ENCODE results near the gene EDAR. TPM values are rescaled to one million over a fixed set of nuclear protein-coding genes. Genes with fewer than 3 reads are reported as not detected.

The EDAR gene
- total and polyA plus RNA-seq, 4 donors, result not detected

DNA sequence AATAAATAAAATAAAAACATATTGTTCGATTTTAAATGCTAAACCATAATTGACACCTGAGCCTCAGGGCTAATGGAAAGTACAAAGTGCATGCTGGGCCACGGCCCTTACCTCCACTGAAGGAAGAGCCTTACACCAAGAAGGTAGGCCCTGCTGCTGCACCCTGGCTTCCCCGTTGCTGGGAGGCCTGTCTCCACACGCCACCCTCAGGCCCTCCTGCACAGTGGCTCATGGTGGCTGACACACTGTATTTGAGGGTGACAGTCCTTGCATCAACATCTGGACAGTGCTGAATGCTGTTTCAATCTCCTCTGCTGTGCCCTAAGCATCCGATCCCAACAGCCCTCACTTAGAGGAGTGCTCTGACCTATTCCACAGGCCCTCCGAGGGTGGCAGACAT is 39.3 kb upstream of the EDAR start:
- H3K9me3 ChIP-seq (ENCODE audit: control insufficient read depth, low read length), result no peaks in the 10 kb centered on the region
- H3K4me1 ChIP-seq (ENCODE audit: control insufficient read depth in 1 of 2, insufficient read depth in 2 of 2, low read length in 2 of 2), result no peaks in the 10 kb centered on the region
- 96 to 99% methylated on average over 6 of the region's 6 CpGs for WGBS, 2 donors
- intact Hi-C loops (cut with DNase I), result no loop called here
- no peak overlapping the region for H3K4me3 ChIP-seq (ENCODE audit: low read length in 2 of 2)
- H3K27me3 ChIP-seq (ENCODE audit: control insufficient read depth in 1 of 2, insufficient read depth in 2 of 2, low read length in 1 of 2), result no peaks in the 10 kb centered on the region
- ATAC-seq (ENCODE audit: low FRiP score) (no peak), DNase-seq (no peak)
- no peaks in the 10 kb centered on the region for H3K36me3 ChIP-seq (ENCODE audit: control insufficient read depth in 1 of 2, insufficient read depth in 2 of 2, low read length in 1 of 2)
- H3K27ac ChIP-seq (ENCODE audit: low read depth in 1 of 2, low read length in 2 of 2), result no peak overlapping the region

DNA sequence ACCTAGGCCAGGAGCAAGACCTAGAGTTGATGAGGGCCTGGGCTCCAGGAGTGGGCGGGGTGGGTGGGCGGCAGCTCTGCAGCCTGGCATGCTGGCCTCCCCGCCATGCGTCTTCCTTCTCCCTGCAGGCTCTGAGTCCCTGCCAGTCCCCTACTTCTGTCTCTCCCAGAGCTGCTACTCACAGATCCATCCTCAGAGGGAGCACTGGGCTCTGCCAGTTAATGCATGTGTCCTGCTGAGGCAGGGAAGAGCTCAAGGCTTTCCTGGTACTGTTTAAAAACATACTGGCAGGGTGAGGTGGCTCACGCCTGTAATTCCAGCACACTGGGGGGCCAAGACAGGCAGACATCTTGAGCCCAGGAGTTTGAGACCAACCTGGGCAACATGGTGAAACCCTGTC is 38.7 kb upstream of the EDAR start:
- ATAC-seq (ENCODE audit: low FRiP score), result no peak

DNA sequence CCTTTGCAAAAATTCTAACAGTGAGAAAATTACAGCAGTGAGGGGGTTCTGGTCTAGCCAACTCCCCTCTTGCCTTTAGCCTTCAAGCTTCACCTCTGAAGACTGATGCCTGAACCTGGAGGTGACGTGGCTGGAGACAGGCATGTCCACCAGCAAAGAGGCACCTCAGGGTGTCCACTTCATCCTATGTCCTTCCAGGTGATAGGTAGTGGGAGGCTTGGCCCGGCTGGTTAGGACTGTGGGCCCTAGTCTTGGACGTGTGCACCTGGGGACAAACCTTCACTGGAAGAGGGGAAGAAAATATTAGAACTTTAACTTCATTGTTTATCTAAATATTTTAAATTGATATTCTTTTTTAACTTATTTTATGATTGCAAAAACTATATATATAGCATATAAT is 35.5 kb upstream of the EDAR start:
- no peak for ATAC-seq (ENCODE audit: low FRiP score)
- H3K9me3 ChIP-seq (ENCODE audit: control insufficient read depth, low read length), result no peaks in the 10 kb centered on the region
- WGBS, 2 donors, result 91 to 92% methylated on average over 3 of the region's 3 CpGs
- H3K36me3 ChIP-seq (ENCODE audit: control insufficient read depth in 1 of 2, insufficient read depth in 2 of 2, low read length in 1 of 2), result no peaks in the 10 kb centered on the region
- H3K4me3 ChIP-seq (ENCODE audit: low read length in 2 of 2), result no peak overlapping the region
- intact Hi-C loops (cut with DNase I), result no loop called here
- H3K27ac ChIP-seq (ENCODE audit: low read depth in 1 of 2, low read length in 2 of 2), result no peak overlapping the region
- H3K27me3 ChIP-seq (ENCODE audit: control insufficient read depth in 1 of 2, insufficient read depth in 2 of 2, low read length in 1 of 2), result no peaks in the 10 kb centered on the region
- DNase-seq, result no peak
- no peaks in the 10 kb centered on the region for H3K4me1 ChIP-seq (ENCODE audit: control insufficient read depth in 1 of 2, insufficient read depth in 2 of 2, low read length in 2 of 2)

More for the DNA sequence above, 38.7 kb upstream of the EDAR start:
- no peaks in the 10 kb centered on the region for H3K36me3 ChIP-seq (ENCODE audit: control insufficient read depth in 1 of 2, insufficient read depth in 2 of 2, low read length in 1 of 2)
- no peaks in the 10 kb centered on the region for H3K9me3 ChIP-seq (ENCODE audit: control insufficient read depth, low read length)
- no peak overlapping the region for H3K4me3 ChIP-seq (ENCODE audit: low read length in 2 of 2)
- H3K4me1 ChIP-seq (ENCODE audit: control insufficient read depth in 1 of 2, insufficient read depth in 2 of 2, low read length in 2 of 2), result no peaks in the 10 kb centered on the region
- no peak overlapping the region for H3K27ac ChIP-seq (ENCODE audit: low read depth in 1 of 2, low read length in 2 of 2)
- DNase-seq, result no peak
- WGBS, 2 donors, result 97 to 100% methylated on average over 5 of the region's 5 CpGs
- H3K27me3 ChIP-seq (ENCODE audit: control insufficient read depth in 1 of 2, insufficient read depth in 2 of 2, low read length in 1 of 2), result no peaks in the 10 kb centered on the region
- intact Hi-C loops (cut with DNase I), result no loop called here

DNA sequence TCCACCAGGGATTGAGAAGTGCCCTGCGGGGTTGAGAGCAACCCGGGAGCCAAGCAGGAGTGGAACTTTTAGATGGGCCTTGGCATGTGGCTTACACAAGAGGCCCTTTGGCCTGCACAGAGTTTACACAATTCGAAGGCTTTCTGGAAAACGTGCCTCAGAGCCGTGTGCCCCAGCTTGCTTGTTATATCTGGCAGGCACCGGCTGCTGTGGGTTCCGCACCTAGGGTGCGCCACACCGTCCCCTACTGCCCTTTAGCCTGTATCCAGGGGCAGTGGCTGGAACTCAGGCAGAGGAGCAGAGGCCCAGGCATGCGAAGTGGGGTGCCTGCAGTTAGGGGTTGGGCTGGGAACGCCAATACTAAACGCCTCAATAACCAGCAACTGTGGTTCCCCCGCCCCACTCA is 32.9 kb upstream of the EDAR start:
- ATAC-seq (ENCODE audit: low FRiP score) (no peak), DNase-seq (no peak)
- Histone ChIP-seq H3K27me3 (ENCODE audit: control insufficient read depth in 1 of 2, insufficient read depth in 2 of 2, low read length in 1 of 2) (no peaks in the 10 kb centered on the region), H3K4me1 (ENCODE audit: control insufficient read depth in 1 of 2, insufficient read depth in 2 of 2, low read length in 2 of 2) (no peaks in the 10 kb centered on the region), H3K27ac (ENCODE audit: low read depth in 1 of 2, low read length in 2 of 2) (no peak overlapping the region), H3K4me3 (ENCODE audit: low read length in 2 of 2) (no peak overlapping the region), H3K36me3 (ENCODE audit: control insufficient read depth in 1 of 2, insufficient read depth in 2 of 2, low read length in 1 of 2) (no peaks in the 10 kb centered on the region), H3K9me3 (ENCODE audit: control insufficient read depth, low read length) (no peaks in the 10 kb centered on the region)
- WGBS, 2 donors, result 59 to 68% methylated on average over 13 of the region's 13 CpGs
- intact Hi-C loops (cut with DNase I), result no loop called here

DNA sequence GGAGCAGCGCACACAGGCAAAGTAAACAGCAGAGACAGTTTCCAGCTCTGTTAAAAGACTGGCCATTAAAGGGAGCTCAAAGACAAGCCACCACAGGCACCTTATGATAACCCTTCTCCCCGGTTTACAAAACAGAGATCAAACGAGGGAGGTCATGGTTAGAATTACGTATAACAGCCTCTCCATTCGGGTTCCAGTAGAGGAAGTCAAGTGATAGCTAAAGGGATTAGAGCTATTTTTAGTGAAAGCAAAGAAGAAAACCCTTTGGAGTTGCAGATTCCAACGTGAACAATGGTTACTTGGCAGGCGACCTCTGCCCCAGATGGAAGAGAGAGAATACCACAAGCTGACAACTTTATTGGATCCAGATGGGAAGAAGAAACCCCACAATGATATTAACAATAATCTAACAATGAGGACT is 31.2 kb upstream of the EDAR start:
- Histone ChIP-seq H3K9me3 (ENCODE audit: control insufficient read depth, low read length) (no peaks in the 10 kb centered on the region), H3K4me3 (ENCODE audit: low read length in 2 of 2) (no peak overlapping the region), H3K4me1 (ENCODE audit: control insufficient read depth in 1 of 2, insufficient read depth in 2 of 2, low read length in 2 of 2) (no peaks in the 10 kb centered on the region), H3K27me3 (ENCODE audit: control insufficient read depth in 1 of 2, insufficient read depth in 2 of 2, low read length in 1 of 2) (no peaks in the 10 kb centered on the region), H3K36me3 (ENCODE audit: control insufficient read depth in 1 of 2, insufficient read depth in 2 of 2, low read length in 1 of 2) (no peaks in the 10 kb centered on the region), H3K27ac (ENCODE audit: low read depth in 1 of 2, low read length in 2 of 2) (no peak overlapping the region)
- intact Hi-C loops (cut with DNase I), result no loop called here
- ATAC-seq (ENCODE audit: low FRiP score) (no peak), DNase-seq (no peak)
- WGBS, 2 donors, result 35 to 42% methylated on average over 7 of the region's 7 CpGs

DNA sequence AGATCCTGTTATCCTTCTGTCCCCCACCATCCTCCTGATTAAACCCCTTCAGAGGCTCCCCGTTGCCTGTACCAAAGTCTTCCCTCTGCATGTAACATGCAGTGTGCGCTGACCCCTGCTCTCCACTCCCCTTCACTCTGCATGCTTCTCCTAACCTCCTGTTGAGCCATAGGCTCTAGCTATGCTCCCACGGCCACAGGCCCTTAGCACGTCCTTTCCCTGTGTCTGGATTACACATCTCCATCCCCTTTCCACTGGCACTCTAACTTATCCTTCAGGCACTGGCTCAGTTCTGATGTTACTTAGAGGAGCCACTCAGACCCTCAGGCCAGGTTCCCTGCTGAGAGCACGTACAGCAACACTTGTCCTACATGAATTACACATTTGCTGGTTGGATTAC is 29.4 kb upstream of the EDAR start:
- no peaks in the 10 kb centered on the region for H3K4me1 ChIP-seq (ENCODE audit: control insufficient read depth in 1 of 2, insufficient read depth in 2 of 2, low read length in 2 of 2)
- DNase-seq, result no peak
- H3K27me3 ChIP-seq (ENCODE audit: control insufficient read depth in 1 of 2, insufficient read depth in 2 of 2, low read length in 1 of 2), result no peaks in the 10 kb centered on the region
- no peak overlapping the region for H3K4me3 ChIP-seq (ENCODE audit: low read length in 2 of 2)
- no peaks in the 10 kb centered on the region for H3K36me3 ChIP-seq (ENCODE audit: control insufficient read depth in 1 of 2, insufficient read depth in 2 of 2, low read length in 1 of 2)
- 93 to 95% methylated on average over 5 of the region's 5 CpGs for WGBS, 2 donors
- no peak overlapping the region for H3K27ac ChIP-seq (ENCODE audit: low read depth in 1 of 2, low read length in 2 of 2)
- no peaks in the 10 kb centered on the region for H3K9me3 ChIP-seq (ENCODE audit: control insufficient read depth, low read length)
- no peak for ATAC-seq (ENCODE audit: low FRiP score)
- intact Hi-C loops (cut with DNase I), result no loop called here

DNA sequence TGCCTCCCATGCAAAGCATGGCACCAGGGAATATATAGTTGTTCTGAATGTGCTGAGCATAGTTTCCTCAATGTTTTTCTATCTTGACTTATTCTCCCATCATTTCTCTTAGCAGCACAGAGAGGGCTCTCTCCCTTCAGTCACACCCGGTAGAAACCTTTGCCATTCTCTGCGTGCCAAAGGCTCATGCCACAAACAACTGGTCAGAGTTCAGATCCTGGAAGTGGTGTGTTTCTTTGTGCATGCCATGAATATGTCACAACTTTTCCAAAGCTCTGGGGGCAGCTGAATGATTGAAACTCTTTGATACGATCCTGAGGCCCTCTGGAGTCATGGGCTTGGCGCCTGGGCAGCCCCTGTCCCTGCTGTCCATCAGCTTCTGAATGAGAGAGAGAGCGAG is 28.0 kb upstream of the EDAR start:
- H3K27ac ChIP-seq (ENCODE audit: low read depth in 1 of 2, low read length in 2 of 2), result no peak overlapping the region
- intact Hi-C loops (cut with DNase I), result no loop called here
- ATAC-seq (ENCODE audit: low FRiP score) (no peak), DNase-seq (no peak)
- no peaks in the 10 kb centered on the region for H3K9me3 ChIP-seq (ENCODE audit: control insufficient read depth, low read length)
- H3K27me3 ChIP-seq (ENCODE audit: control insufficient read depth in 1 of 2, insufficient read depth in 2 of 2, low read length in 1 of 2), result peaks cover 0 to 1% of the 10 kb centered on the region in 2 donors
- H3K36me3 ChIP-seq (ENCODE audit: control insufficient read depth in 1 of 2, insufficient read depth in 2 of 2, low read length in 1 of 2), result no peaks in the 10 kb centered on the region
- no peak overlapping the region for H3K4me3 ChIP-seq (ENCODE audit: low read length in 2 of 2)
- 60 to 64% methylated on average over 5 of the region's 5 CpGs for WGBS, 2 donors
- no peaks in the 10 kb centered on the region for H3K4me1 ChIP-seq (ENCODE audit: control insufficient read depth in 1 of 2, insufficient read depth in 2 of 2, low read length in 2 of 2)

DNA sequence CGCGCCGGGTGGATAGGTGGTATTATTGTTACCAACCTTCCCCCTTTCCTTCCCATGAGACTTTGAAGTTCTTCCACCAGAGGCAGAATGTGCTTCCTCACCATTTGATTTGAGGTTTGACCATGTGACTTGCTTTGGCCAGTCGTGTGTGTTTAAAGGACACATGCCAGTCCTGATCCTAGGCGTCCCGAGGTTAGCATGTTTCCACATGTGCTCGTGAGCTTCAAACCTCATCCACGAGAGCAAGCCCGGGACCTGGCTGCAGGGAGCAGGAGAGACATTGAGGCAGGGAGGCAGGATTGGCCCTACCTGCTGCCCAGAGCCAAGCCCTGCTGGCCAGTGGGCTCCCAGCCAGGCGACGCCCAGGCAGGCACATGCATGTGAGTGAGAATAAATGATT is 27.4 kb upstream of the EDAR start:
- WGBS, 2 donors, result 75 to 78% methylated on average over 11 of the region's 11 CpGs
- no peak overlapping the region for H3K27ac ChIP-seq (ENCODE audit: low read depth in 1 of 2, low read length in 2 of 2)
- ATAC-seq (ENCODE audit: low FRiP score) (no peak), DNase-seq (no peak)
- no peaks in the 10 kb centered on the region for H3K4me1 ChIP-seq (ENCODE audit: control insufficient read depth in 1 of 2, insufficient read depth in 2 of 2, low read length in 2 of 2)
- no peaks in the 10 kb centered on the region for H3K9me3 ChIP-seq (ENCODE audit: control insufficient read depth, low read length)
- intact Hi-C loops (cut with DNase I), result no loop called here
- no peak overlapping the region for H3K4me3 ChIP-seq (ENCODE audit: low read length in 2 of 2)
- peaks cover 1 to 4% of the 10 kb centered on the region in 2 donors for H3K27me3 ChIP-seq (ENCODE audit: control insufficient read depth in 1 of 2, insufficient read depth in 2 of 2, low read length in 1 of 2)
- no peaks in the 10 kb centered on the region for H3K36me3 ChIP-seq (ENCODE audit: control insufficient read depth in 1 of 2, insufficient read depth in 2 of 2, low read length in 1 of 2)

DNA sequence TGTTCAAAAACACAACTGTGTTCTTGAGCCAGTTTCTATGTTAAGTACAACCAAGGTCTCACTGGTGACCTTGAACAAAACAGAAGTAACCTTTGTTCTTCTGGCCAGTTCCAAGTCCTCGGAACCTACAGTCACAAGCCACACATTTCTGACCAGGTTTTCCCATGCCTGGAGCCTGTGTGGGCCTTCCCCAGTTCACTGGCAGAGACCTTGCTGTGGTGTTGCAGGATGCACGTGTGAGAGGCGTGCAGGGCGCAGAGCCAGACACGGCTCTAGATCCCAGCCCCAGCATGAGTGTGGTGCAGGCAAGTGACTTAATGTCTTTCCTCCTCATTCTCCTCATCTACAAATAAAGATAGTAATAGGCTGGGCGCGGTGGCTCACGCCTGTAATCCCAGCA is 25.5 kb upstream of the EDAR start:
- DNase-seq (no peak), ATAC-seq (ENCODE audit: low FRiP score) (no peak)
- Histone ChIP-seq H3K27ac (ENCODE audit: low read depth in 1 of 2, low read length in 2 of 2) (no peak overlapping the region), H3K27me3 (ENCODE audit: control insufficient read depth in 1 of 2, insufficient read depth in 2 of 2, low read length in 1 of 2) (peaks cover 1 to 4% of the 10 kb centered on the region in 2 donors), H3K4me3 (ENCODE audit: low read length in 2 of 2) (no peak overlapping the region), H3K36me3 (ENCODE audit: control insufficient read depth in 1 of 2, insufficient read depth in 2 of 2, low read length in 1 of 2) (no peaks in the 10 kb centered on the region), H3K4me1 (ENCODE audit: control insufficient read depth in 1 of 2, insufficient read depth in 2 of 2, low read length in 2 of 2) (no peaks in the 10 kb centered on the region), H3K9me3 (ENCODE audit: control insufficient read depth, low read length) (no peaks in the 10 kb centered on the region)
- intact Hi-C loops (cut with DNase I), result no loop called here
- 91 to 92% methylated on average over 8 of the region's 8 CpGs for WGBS, 2 donors
